Muscle layer of colon (tissue), 2 donors: ENCODE data around the gene CMIP.
A peak's percentile ranks its signal among the peaks of the same experiment; 100 is the strongest.

ENCODE experiments used
- H3K27ac ChIP-seq: one replicate; pipeline ENCODE4 v1.7.0; 2013; ENCODE audit warnings: low read depth, mild to moderate bottlenecking, low read length, moderate library complexity
- H3K27me3 ChIP-seq, 2 donors: one replicate each; pipeline ENCODE4 v1.7.0; 2013; ENCODE audit warnings: low read length in 2 of 2, mild to moderate bottlenecking in 2 of 2; ENCODE audit not compliant: insufficient read depth in 2 of 2, control insufficient read depth in 1 of 2
- H3K36me3 ChIP-seq: one replicate; pipeline ENCODE4 v1.7.0; 2013; ENCODE audit warnings: mild to moderate bottlenecking, low read length; ENCODE audit not compliant: insufficient read depth
- H3K4me1 ChIP-seq: one replicate; pipeline ENCODE4 v1.7.0; 2013; ENCODE audit warnings: mild to moderate bottlenecking, low read length; ENCODE audit not compliant: insufficient read depth
- H3K4me3 ChIP-seq, 2 donors: one replicate each; pipeline ENCODE4 v1.7.0; 2013; ENCODE audit warnings: low read length in 2 of 2, low read depth in 1 of 2, mild to moderate bottlenecking in 1 of 2, moderate library complexity in 1 of 2
- H3K9ac ChIP-seq: one replicate; pipeline ENCODE4 v1.7.0; 2013; ENCODE audit warnings: low read length
- H3K9me3 ChIP-seq: one replicate; pipeline ENCODE4 v1.7.0; 2013; ENCODE audit warnings: mild to moderate bottlenecking, low read length
- donor health status: abdominal sarcoma.
- donor health status: Adenocarcinoma of cecum.

Gene CMIP

DNA sequence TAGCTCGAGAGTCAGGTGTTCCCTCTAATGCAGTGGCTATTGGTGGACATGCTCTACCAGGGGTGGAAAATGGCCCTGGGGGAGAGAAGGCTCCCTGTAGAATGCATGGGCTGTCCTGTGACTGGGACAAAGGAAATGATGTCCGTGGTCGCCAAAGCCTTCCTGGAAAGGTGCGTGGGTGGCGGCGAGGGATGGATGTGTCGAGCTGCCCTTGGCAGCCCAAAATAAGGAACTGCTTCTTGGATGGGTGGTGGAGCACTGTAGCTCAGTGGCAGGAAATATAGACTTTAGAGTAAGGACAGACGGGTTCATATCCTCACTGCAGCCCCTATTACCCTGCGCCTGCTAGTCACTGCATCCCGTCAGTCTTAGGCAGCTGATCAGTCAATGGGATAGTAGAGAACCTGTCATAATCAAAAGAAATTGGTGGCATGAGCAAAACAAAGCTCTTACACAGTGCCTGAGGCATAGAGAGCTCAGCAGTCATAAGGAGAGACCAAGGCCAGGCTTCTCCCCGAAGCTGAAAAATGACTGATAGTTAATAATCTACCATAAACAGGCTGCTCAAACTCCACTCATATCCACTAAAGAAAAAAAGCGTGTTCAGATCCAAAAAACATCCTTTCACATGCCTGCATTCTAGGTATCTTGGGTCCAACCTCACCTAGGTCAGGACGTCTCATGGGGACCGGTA is 211.0 kb downstream of the CMIP start:
- Histone ChIP-seq H3K4me3 (no peak overlapping the region), H3K9me3 (no peaks in the 10 kb centered on the region), H3K4me1 (peaks cover 66% of the 10 kb centered on the region), H3K27ac (peak overlapping the region; percentile 78), H3K36me3 (peaks cover 16% of the 10 kb centered on the region), H3K9ac (no peak overlapping the region), H3K27me3 (no peaks in the 10 kb centered on the region)

DNA sequence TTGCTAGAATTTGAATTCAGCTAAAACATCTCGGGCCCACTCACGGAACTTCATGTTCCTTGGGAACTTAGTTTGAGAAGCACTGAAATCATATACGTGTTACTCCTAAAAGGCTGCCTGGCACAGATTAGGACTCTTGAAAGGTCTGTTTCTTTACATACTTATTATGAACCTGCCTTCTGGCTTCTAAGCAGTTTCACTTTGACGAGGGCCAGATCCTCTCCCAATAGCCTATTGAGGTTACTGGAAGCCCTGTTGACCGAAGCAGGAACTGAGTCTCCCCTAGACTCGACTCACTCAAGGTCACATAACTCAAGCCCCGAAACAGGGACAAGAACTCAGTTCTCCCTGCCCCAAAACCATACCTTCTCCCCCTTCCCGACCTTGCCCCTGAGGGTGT is 212.6 kb downstream of the CMIP start:
- peak overlapping the region; percentile 79 for H3K27ac ChIP-seq
- H3K36me3 ChIP-seq, result peaks cover 32% of the 10 kb centered on the region
- no peaks in the 10 kb centered on the region for H3K27me3 ChIP-seq
- no peak overlapping the region for H3K4me3 ChIP-seq
- no peaks in the 10 kb centered on the region for H3K9me3 ChIP-seq
- peaks cover 56% of the 10 kb centered on the region for H3K4me1 ChIP-seq
- H3K9ac ChIP-seq, result no peak overlapping the region

- Histone ChIP-seq H3K27me3 (no peaks in the 10 kb centered on the region), H3K27ac (peak overlapping the region; percentile 79), H3K4me3 (no peak overlapping the region), H3K9ac (no peak overlapping the region), H3K36me3 (peaks cover 38% of the 10 kb centered on the region), H3K9me3 (no peaks in the 10 kb centered on the region), H3K4me1 (peaks cover 52% of the 10 kb centered on the region)
These were observed 213.2 kb downstream of the CMIP start for GRCh38 chr16:81657781-81658180.

DNA sequence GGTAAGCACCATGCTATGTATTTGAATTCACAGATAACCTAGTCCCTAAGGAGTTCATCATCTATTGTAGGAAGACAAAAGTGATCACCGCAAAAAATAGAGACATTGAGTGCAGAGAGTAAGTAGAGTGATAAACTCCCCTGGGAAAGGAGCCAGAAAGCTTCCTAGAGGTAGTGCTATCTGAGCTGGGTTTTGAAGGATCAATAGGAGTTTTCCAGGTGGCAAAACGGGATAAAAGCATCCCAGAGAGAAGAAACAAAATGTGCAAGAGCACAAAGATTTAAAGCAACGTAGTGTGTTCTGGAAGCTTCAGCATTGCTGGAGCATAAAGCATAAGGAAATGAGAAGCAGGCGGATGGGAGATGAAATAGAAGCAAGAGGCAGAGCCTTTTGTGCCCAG is 213.8 kb downstream of the CMIP start:
- Histone ChIP-seq H3K27me3 (no peaks in the 10 kb centered on the region), H3K9ac (no peak overlapping the region), H3K36me3 (peaks cover 42% of the 10 kb centered on the region), H3K4me1 (peaks cover 46% of the 10 kb centered on the region), H3K27ac (peak overlapping the region; percentile 79), H3K9me3 (no peaks in the 10 kb centered on the region), H3K4me3 (no peak overlapping the region)

GRCh38 chr16:81659249-81659648 is 214.6 kb downstream of the CMIP start:
- H3K27ac ChIP-seq, result peak overlapping the region; percentile 49
- no peak overlapping the region for H3K4me3 ChIP-seq
- no peaks in the 10 kb centered on the region for H3K9me3 ChIP-seq
- H3K36me3 ChIP-seq, result peaks cover 43% of the 10 kb centered on the region
- H3K4me1 ChIP-seq, result peaks cover 37% of the 10 kb centered on the region
- no peak overlapping the region for H3K9ac ChIP-seq
- no peaks in the 10 kb centered on the region for H3K27me3 ChIP-seq

GRCh38 chr16:81661082-81661481 is 216.5 kb downstream of the CMIP start:
- no peak overlapping the region for H3K27ac ChIP-seq
- no peak overlapping the region for H3K4me3 ChIP-seq
- peaks cover 19% of the 10 kb centered on the region for H3K4me1 ChIP-seq
- peaks cover 55% of the 10 kb centered on the region for H3K36me3 ChIP-seq
- H3K9ac ChIP-seq, result no peak overlapping the region
- no peaks in the 10 kb centered on the region for H3K9me3 ChIP-seq
- H3K27me3 ChIP-seq, result no peaks in the 10 kb centered on the region

DNA sequence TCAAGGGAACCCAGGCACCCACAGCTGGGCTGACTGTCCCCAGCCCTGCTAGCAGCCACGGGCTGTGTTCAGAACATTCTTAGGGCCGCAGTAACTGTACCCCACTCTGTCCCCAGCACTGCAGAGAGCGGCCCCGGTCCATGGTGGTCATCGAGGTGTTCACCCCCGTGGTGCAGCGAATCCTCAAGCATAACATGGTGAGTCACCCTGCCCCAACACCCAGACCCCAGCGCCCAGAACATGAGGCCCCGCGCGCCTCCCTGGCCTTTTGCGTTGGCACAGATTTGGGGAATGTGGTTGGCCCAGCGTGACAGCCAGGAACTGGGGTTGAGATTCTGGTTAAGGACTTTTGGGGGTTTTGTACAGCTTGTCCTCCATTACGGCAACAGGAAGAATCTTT is 219.5 kb downstream of the CMIP start:
- Histone ChIP-seq H3K9me3 (no peaks in the 10 kb centered on the region), H3K27me3 (no peaks in the 10 kb centered on the region), H3K9ac (no peak overlapping the region), H3K4me3 (no peak overlapping the region), H3K4me1 (peaks cover 12% of the 10 kb centered on the region), H3K36me3 (peaks cover 51% of the 10 kb centered on the region), H3K27ac (no peak overlapping the region)

DNA sequence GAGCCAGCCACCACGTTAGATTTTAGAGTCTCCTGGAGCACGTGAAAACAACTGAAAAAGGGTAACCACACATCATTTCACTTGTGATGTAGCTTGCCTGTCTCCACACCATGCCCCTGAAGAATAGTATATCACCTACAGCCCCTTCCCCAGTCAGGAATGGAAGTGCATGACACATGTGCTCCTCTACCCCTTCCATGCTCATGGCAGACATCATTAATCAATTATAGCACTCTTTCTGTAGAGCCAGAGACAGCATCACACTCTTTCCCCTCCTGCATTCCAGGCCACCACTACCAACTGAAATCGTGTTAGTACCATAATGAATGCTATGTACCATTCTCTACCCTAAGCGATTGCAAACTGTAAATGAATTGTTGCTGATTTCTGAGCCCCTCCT is 221.0 kb downstream of the CMIP start:
- H3K36me3 ChIP-seq, result peaks cover 57% of the 10 kb centered on the region

GRCh38 chr16:81666113-81666512 is 221.5 kb downstream of the CMIP start:
- Histone ChIP-seq H3K4me3 (no peak overlapping the region), H3K27ac (no peak overlapping the region), H3K9me3 (no peaks in the 10 kb centered on the region), H3K27me3 (no peaks in the 10 kb centered on the region), H3K9ac (no peak overlapping the region), H3K4me1 (peaks cover 12% of the 10 kb centered on the region), H3K36me3 (peaks cover 57% of the 10 kb centered on the region)

More for the DNA sequence above, 221.0 kb downstream of the CMIP start:
- Histone ChIP-seq H3K9me3 (no peaks in the 10 kb centered on the region), H3K9ac (no peak overlapping the region), H3K27ac (no peak overlapping the region), H3K27me3 (no peaks in the 10 kb centered on the region), H3K4me1 (peaks cover 12% of the 10 kb centered on the region), H3K4me3 (no peak overlapping the region)

GRCh38 chr16:81668243-81669097 is 223.9 kb downstream of the CMIP start:
- H3K4me1 ChIP-seq, result peaks cover 12% of the 10 kb centered on the region
- no peak overlapping the region for H3K9ac ChIP-seq
- no peaks in the 10 kb centered on the region for H3K27me3 ChIP-seq
- H3K27ac ChIP-seq, result peak overlapping the region; percentile 19
- peaks cover 55% of the 10 kb centered on the region for H3K36me3 ChIP-seq
- no peaks in the 10 kb centered on the region for H3K9me3 ChIP-seq
- H3K4me3 ChIP-seq, result no peak overlapping the region

GRCh38 chr16:81669473-81670350 is 225.1 kb downstream of the CMIP start:
- Histone ChIP-seq H3K9ac (no peak overlapping the region), H3K4me3 (no peak overlapping the region), H3K27me3 (no peaks in the 10 kb centered on the region), H3K4me1 (peaks cover 12% of the 10 kb centered on the region), H3K9me3 (no peaks in the 10 kb centered on the region), H3K27ac (no peak overlapping the region), H3K36me3 (peaks cover 55% of the 10 kb centered on the region)
